Measurements from ENCODE around the gene NHERF1.

GRCh38 chr17:74776044-74776962, 27.9 kb downstream of the NHERF1 start, which contains the start of gene NAT9:
- TF ChIP-seq POLR2A (IDR thresholded peaks at IDR 0.05): peak in 1 of 2 donors; percentile 79
- TF ChIP-seq CTCF (IDR thresholded peaks at IDR 0.05): no peak
